ENCODE measurements around the gene ALB. TPM values are rescaled to one million over a fixed set of nuclear protein-coding genes. Genes with fewer than 3 reads are reported as not detected.
"Not testable (repeated sequence)": the region's sequence is repeated elsewhere in the genome, so short reads cannot be mapped to it uniquely, and the experiment has no call there.

The ALB gene
- total RNA-seq = 0.48 TPM
- long read RNA-seq = 0 reads

- no peak for DNase-seq (ENCODE audit: low spot score)
Measured at GRCh38 chr4:73404042-73404441, at the start of gene ALB. Gene ALB, plus strand, starts transcription at chr4:73404287. Its CDS starts 41 bp downstream, at chr4:73404328.

DNA sequence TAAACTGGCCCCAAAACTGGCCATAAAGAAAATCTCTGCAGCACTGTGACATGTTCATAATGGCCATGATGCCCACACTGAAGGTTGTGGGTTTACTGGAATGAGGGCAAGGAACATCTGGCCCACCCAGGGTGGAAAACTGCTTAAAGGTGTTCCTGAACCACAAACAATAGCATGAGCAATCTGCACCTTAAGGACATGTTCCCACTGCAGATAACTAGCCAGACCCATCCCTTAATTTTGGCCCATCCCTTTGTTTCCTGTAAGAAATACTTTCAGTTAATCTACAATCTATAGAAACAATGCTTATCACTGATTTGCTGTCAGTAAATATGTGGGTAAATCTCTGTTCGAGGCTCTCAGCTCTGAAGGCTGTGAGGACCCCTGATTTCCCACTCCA, 46.9 kb upstream of the ALB start:
- not testable (repeated sequence) for DNase-seq (ENCODE audit: low spot score)

- DNase-seq (ENCODE audit: low spot score) = not testable (repeated sequence)
Measured at GRCh38 chr4:73369506-73370199, 34.4 kb upstream of the ALB start.

GRCh38 chr4:73375328-73375741, 28.8 kb upstream of the ALB start:
- no peak for DNase-seq (ENCODE audit: low spot score)

DNA sequence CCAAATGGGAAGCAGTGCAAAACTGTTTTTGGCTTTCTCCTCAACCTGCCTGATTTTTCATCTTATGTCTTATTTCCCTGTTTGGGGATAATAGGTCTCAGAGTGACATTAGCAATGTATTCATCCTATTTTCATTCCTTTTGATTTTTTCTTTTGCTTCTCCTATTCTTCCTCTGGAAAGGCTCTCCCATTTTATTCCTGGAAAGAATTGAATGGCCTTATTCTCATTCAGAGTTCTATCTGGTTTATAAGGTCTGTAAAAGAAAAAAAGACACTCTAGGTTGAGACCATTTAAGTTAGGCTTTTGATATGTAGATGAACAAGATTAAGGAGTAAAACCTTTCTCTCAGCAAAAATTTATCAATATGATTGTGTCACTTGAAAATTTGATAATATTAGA, 27.8 kb upstream of the ALB start:
- DNase-seq (ENCODE audit: low spot score) = no peak

- no peak for DNase-seq (ENCODE audit: low spot score)
Measured at GRCh38 chr4:73376976-73377375, 27.1 kb upstream of the ALB start.

DNA sequence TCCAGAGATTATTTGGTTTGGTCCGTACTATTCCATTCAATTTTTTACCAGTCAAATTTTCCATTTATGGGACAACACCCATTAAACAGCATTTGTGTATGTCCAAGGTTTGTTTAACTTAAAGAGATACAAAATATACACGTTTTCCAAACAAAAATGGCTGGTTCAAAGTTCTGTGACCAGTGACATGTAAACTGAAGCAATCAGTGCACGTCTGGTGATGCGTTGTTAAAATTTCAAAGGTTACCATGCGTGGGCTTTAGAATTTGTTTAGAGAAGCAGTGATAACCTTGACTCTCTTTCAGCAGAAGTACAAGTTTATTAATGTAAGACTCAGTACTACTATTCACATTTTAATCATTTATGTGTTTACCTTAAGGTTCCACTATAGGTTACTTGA, 25.2 kb upstream of the ALB start:
- no peak for DNase-seq (ENCODE audit: low spot score)

DNA sequence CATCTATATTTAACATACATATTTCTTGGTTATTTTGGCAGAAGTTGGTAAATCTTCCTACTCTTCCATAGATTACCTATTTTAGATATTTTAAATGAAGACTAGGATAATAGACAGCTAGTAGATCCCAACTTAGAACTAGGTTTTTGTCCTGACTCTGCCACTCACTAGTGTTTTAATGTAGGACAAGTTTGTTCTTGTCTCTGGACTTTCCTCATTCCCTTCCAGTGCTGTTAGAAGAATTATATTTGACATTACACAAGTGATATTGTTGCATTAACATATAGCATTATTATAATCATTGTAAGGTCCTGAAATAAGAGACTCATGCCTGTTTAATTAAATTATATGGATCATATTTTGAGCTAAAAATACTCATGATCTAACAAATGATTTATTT, 24.1 kb upstream of the ALB start:
- no peak for DNase-seq (ENCODE audit: low spot score)

- no peak for DNase-seq (ENCODE audit: low spot score)
Measured at GRCh38 chr4:73381214-73381613, 22.9 kb upstream of the ALB start.

DNA sequence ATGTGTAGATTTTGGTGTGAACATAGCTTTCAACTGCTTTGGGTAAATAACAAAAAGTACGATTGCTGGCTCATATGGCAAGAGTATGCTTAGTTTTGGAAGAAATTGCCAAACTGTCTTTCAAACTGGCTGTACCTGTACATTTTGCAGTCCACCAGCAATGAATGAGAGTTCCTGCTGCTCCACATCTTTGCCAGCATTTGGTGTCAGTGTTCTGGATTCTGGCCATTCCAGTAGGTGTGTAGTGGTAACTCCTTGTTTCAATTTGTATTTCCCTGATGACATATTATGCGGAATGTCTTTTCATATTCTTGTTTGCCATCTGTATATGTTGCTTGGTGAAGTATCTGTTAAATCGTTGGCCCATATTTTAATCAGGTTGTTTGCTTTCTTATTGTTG, 20.6 kb upstream of the ALB start:
- no peak for DNase-seq (ENCODE audit: low spot score)

GRCh38 chr4:73387552-73387951, 16.5 kb upstream of the ALB start:
- no peak for DNase-seq (ENCODE audit: low spot score)

DNA sequence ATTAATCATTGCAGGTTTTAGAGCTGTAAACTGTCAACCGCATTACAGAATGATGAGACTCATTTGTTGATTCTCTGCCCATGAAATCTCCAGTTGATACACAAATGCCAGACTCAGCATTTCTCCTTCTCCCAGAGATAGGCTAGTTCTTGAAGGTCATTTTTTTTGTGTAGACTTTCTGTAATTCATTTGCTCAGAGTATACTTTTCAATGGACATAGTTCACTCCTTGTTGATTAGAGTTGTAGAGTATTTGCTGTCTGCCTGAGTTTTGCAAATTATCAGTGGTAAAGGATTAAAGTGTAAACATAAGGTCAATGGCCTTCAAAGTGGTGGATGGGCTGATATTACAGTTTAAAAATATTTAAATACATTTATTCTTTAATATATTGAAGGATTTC, 15.2 kb upstream of the ALB start:
- no peak for DNase-seq (ENCODE audit: low spot score)

- DNase-seq (ENCODE audit: low spot score) = not testable (repeated sequence)
Measured at GRCh38 chr4:73389663-73390062, 14.4 kb upstream of the ALB start.

DNA sequence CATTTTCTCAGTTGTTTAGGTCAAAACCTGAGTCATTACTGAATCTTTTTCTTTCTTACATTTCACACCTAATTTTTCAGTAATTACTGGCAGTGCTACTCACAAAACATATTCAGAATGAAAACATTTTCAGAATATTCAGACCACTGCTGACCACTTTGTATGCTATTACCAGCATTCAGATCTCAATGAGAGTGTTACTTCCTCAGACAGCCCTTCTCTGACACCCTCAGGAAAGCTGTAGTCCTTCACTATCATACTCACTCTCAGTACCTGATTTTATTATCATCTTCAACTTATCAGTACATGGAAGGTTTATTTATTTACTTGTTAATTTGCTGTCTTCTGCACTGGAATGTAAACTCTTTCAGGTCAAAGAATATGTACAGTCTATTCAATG, 12.3 kb upstream of the ALB start:
- no peak for DNase-seq (ENCODE audit: low spot score)

- no peak for DNase-seq (ENCODE audit: low spot score)
Measured at GRCh38 chr4:73392936-73393335, 11.2 kb upstream of the ALB start.

DNA sequence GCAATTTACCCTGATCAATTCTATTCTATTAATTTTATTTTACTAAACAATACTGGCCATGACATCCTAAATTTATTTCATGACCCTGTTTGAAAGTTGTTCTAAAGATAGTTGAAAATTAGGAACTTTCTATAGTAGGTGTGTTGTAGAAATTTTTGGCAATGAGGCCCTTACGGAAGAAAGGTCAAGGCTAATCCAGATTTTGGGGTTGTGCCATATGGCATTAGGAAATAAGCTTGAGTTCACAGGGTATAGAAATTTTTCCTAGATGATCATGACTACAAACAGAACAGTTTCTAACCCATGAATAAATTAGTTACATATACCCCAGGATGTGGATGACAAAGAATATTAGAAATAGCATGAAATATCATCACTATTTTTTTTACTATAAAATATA, 7.8 kb upstream of the ALB start:
- no peak for DNase-seq (ENCODE audit: low spot score)

DNA sequence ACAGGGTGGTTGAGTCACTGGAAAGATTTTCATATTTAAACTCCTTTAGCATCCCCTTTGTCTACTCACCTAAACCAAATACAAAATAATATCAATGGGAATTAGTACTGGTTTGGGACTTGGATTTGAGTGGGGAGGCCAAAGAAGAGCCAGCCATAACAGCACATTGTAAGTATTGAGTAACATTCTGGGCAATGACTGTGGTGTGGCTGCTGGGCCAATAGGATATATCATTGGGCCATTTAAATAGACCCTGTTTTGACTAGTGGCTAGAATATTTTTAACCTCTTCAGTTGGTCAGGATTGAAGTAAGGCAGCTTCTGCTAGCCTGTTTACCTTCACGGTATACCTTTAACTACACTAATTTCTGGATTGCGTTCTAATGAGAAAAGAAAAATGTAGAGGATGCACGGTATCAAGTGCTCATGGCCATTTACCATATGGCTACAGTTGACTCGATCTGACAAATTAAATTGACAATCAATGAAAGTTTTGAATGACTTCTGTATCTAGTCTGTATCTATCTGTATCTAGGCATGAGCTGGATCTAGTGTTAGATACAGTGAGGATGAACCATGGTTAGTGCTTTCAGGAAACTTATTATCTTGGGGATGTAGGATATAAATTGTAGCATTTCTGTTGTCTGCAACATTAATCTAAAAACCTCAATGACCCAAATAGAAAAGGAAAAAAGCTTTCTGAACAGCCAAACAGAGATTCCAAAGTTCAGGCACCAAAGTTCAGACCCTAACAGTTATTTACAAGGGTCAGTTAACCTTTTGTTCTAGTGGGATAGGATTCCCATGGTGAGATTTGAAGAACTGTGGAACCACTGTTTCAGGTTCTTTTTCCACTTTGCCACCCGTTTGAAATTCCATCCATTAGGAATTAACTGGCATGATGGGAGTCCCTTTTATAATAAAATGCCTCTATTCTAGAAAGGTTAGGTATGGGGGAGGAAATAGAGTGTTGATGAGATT, 6.8 kb upstream of the ALB start:
- no peak for DNase-seq (ENCODE audit: low spot score)

GRCh38 chr4:73401412-73401811, 2.7 kb upstream of the ALB start:
- DNase-seq (ENCODE audit: low spot score) = no peak

- no peak for DNase-seq (ENCODE audit: low spot score)
Measured at GRCh38 chr4:73404457-73404856, 370 bp downstream of the ALB start.

DNA sequence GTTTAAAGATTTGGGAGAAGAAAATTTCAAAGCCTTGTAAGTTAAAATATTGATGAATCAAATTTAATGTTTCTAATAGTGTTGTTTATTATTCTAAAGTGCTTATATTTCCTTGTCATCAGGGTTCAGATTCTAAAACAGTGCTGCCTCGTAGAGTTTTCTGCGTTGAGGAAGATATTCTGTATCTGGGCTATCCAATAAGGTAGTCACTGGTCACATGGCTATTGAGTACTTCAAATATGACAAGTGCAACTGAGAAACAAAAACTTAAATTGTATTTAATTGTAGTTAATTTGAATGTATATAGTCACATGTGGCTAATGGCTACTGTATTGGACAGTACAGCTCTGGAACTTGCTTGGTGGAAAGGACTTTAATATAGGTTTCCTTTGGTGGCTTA, 1.1 kb downstream of the ALB start:
- no peak for DNase-seq (ENCODE audit: low spot score)

DNA sequence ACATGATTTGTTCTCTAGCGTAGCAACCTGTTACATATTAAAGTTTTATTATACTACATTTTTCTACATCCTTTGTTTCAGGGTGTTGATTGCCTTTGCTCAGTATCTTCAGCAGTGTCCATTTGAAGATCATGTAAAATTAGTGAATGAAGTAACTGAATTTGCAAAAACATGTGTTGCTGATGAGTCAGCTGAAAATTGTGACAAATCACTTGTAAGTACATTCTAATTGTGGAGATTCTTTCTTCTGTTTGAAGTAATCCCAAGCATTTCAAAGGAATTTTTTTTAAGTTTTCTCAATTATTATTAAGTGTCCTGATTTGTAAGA, 2.4 kb downstream of the ALB start:
- DNase-seq (ENCODE audit: low spot score) = no peak

DNA sequence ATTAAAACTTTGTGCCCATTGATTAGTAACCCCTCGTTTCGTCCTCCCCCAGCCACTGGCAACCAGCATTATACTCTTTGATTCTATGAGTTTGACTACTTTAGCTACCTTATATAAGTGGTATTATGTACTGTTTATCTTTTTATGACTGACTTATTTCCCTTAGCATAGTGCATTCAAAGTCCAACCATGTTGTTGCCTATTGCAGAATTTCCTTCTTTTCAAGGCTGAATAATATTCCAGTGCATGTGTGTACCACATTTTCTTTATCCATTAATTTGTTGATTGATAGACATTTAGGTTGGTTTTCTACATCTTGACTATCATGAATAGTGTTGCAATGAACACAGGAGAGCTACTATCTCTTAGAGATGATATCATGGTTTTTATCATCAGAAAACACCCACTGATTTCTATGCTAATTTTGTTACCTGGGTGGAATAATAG, 3.2 kb downstream of the ALB start:
- no peak for DNase-seq (ENCODE audit: low spot score)

Measured in mesenteric fat pad (tissue), 1 donor.